ENCODE results near the gene P2RY14. TPM values are rescaled to one million over a fixed set of nuclear protein-coding genes. Genes with fewer than 3 reads are reported as not detected.

Gene P2RY14
- total RNA-seq (2014; rRNA removed; shearing (Covaris generic)) = not detected in 2 replicates
- not detected in 2 replicates for polyA plus RNA-seq (2016; fragmentation: Nextera tagmentation; extraction: Ambion mirVana)

DNA sequence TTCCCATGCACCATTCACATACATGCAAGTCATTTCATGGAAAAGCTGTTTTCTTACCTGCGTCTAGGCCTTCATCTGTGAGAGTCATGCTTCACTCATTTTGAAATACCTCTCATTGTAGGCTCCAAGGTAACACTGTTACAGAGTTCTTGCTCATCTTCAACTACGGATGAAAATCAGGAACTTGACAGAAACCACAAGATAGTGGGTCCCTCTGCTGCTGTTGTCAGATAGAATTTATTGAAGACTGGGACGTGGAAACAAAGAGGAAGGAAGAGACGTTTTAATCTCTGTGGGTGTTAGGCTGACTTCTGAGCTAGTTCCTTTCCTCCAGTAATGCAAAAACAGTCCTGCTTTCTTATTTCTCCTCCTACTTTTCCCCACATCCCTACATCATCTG is at the start of gene P2RY14:
Gene P2RY14, minus strand, starts transcription at position 313 of the 400 bp plus-strand sequence. CDS start 64,226 bp downstream, outside the sequence.
- H3K79me2 ChIP-seq (ENCODE audit: insufficient read depth) = no peaks in the 10 kb centered on the region
- no peaks in the 10 kb centered on the region for H3K36me3 ChIP-seq (ENCODE audit: low read depth)
- H4K20me1 ChIP-seq (ENCODE audit: insufficient read depth) = no peaks in the 10 kb centered on the region
- H3K9me3 ChIP-seq (ENCODE audit: low read depth) = no peaks in the 10 kb centered on the region
- H3K4me2 ChIP-seq (ENCODE audit: unreplicated experiment) = no peak within 1 kb of the TSS
- in situ Hi-C loops (cut with MboI) = loop anchor here (5.0 kb wide), 2 partner anchors 51 to 111 kb away; no protein-coding TSS in a partner anchor
- H3K4me1 ChIP-seq (ENCODE audit: insufficient read depth) = no peaks in the 10 kb centered on the region
- H3F3A ChIP-seq (ENCODE audit: insufficient read depth) = no peaks in the 10 kb centered on the region
- DNase-seq = no peak
- no peak within 1 kb of the TSS for H3K9ac ChIP-seq
- H3K27ac ChIP-seq = no peak within 1 kb of the TSS
- H2AFZ ChIP-seq = no peak within 1 kb of the TSS
- H3K9me2 ChIP-seq (ENCODE audit: insufficient read depth) = no peaks in the 10 kb centered on the region
- H3K27me3 ChIP-seq (replicated peaks; ENCODE audit: insufficient read depth) = no peaks in the 10 kb centered on the region
- H3K4me3 ChIP-seq = no peak within 1 kb of the TSS
- TF ChIP-seq EZH2phosphoT487 (IDR thresholded peaks at IDR 0.05; ENCODE audit: insufficient read depth, low read depth) (no peak), EZH2 (IDR thresholded peaks at IDR 0.05; ENCODE audit: insufficient read depth, poor library complexity, severe bottlenecking) (no peak)
- 70 to 71% methylated on average over 4 of the region's 4 CpGs for WGBS, 2 experiments (ENCODE audit: low coverage in 1 of 2, low lambda C conversion rate in 2 of 2, missing lambda C conversion rate in 2 of 2)

- peak overlapping the region; percentile 63 for H3K4me2 ChIP-seq (ENCODE audit: unreplicated experiment)
- DNase-seq = peak; percentile 64
- H3K4me3 ChIP-seq = 0 out of 2 replicates have a peak overlapping the region, but pooled peaks have one; percentile 60
- H3F3A ChIP-seq (ENCODE audit: insufficient read depth) = peaks cover 19% of the 10 kb centered on the region
- peak overlapping the region; percentile 79 for H2AFZ ChIP-seq
- peak overlapping the region; percentile 41 for H3K27ac ChIP-seq
- in situ Hi-C loops (cut with MboI) = no loop called here
- H3K9ac ChIP-seq = peak overlapping the region; percentile 30; the same call in 1 of the 2 replicates
- no peaks in the 10 kb centered on the region for H3K27me3 ChIP-seq (replicated peaks; ENCODE audit: insufficient read depth)
- no peaks in the 10 kb centered on the region for H3K36me3 ChIP-seq (ENCODE audit: low read depth)
- peaks cover 16% of the 10 kb centered on the region for H3K4me1 ChIP-seq (ENCODE audit: insufficient read depth)
- no peaks in the 10 kb centered on the region for H3K9me2 ChIP-seq (ENCODE audit: insufficient read depth)
- no peaks in the 10 kb centered on the region for H4K20me1 ChIP-seq (ENCODE audit: insufficient read depth)
- WGBS, 2 experiments (ENCODE audit: low coverage in 1 of 2, low lambda C conversion rate in 2 of 2, missing lambda C conversion rate in 2 of 2) = 1 to 2% methylated on average over 3 of the region's 3 CpGs
- H3K79me2 ChIP-seq (ENCODE audit: insufficient read depth) = no peaks in the 10 kb centered on the region
- TF ChIP-seq EZH2phosphoT487 (IDR thresholded peaks at IDR 0.05; ENCODE audit: insufficient read depth, low read depth) = no peak
- no peak for TF ChIP-seq EZH2 (IDR thresholded peaks at IDR 0.05; ENCODE audit: insufficient read depth, poor library complexity, severe bottlenecking)
- no peaks in the 10 kb centered on the region for H3K9me3 ChIP-seq (ENCODE audit: low read depth)
Measured at GRCh38 chr3:151327571-151328198, 49.3 kb upstream of the P2RY14 start.

GRCh38 chr3:151322511-151322910 is 44.2 kb upstream of the P2RY14 start:
- TF ChIP-seq EZH2phosphoT487 (IDR thresholded peaks at IDR 0.05; ENCODE audit: insufficient read depth, low read depth) = no peak
- no peak for TF ChIP-seq EZH2 (IDR thresholded peaks at IDR 0.05; ENCODE audit: insufficient read depth, poor library complexity, severe bottlenecking)
- WGBS, 2 experiments (ENCODE audit: low coverage in 1 of 2, low lambda C conversion rate in 2 of 2, missing lambda C conversion rate in 2 of 2) = 100% methylated on average over 1 of the region's 1 CpG
- H3K27me3 ChIP-seq (replicated peaks; ENCODE audit: insufficient read depth) = no peaks in the 10 kb centered on the region
- H4K20me1 ChIP-seq (ENCODE audit: insufficient read depth) = no peaks in the 10 kb centered on the region
- peaks cover 23% of the 10 kb centered on the region for H3F3A ChIP-seq (ENCODE audit: insufficient read depth)
- H3K9me3 ChIP-seq (ENCODE audit: low read depth) = no peaks in the 10 kb centered on the region
- H3K9me2 ChIP-seq (ENCODE audit: insufficient read depth) = no peaks in the 10 kb centered on the region
- in situ Hi-C loops (cut with MboI) = no loop called here
- no peak overlapping the region for H3K27ac ChIP-seq
- H3K36me3 ChIP-seq (ENCODE audit: low read depth) = no peaks in the 10 kb centered on the region
- no peak overlapping the region for H3K9ac ChIP-seq
- no peak overlapping the region for H2AFZ ChIP-seq
- H3K4me1 ChIP-seq (ENCODE audit: insufficient read depth) = peaks cover 33% of the 10 kb centered on the region
- no peak overlapping the region for H3K4me3 ChIP-seq
- H3K79me2 ChIP-seq (ENCODE audit: insufficient read depth) = no peaks in the 10 kb centered on the region
- no peak overlapping the region for H3K4me2 ChIP-seq (ENCODE audit: unreplicated experiment)
- DNase-seq = no peak

- Histone ChIP-seq H3K79me2 (ENCODE audit: insufficient read depth) (no peaks in the 10 kb centered on the region), H3K27me3 (replicated peaks; ENCODE audit: insufficient read depth) (no peaks in the 10 kb centered on the region), H3K9ac (no peak overlapping the region), H3K9me3 (ENCODE audit: low read depth) (no peaks in the 10 kb centered on the region), H3K4me2 (ENCODE audit: unreplicated experiment) (no peak overlapping the region), H3K4me3 (no peak overlapping the region), H3K9me2 (ENCODE audit: insufficient read depth) (no peaks in the 10 kb centered on the region), H3K36me3 (ENCODE audit: low read depth) (no peaks in the 10 kb centered on the region), H2AFZ (no peak overlapping the region), H3K27ac (no peak overlapping the region), H4K20me1 (ENCODE audit: insufficient read depth) (no peaks in the 10 kb centered on the region), H3K4me1 (ENCODE audit: insufficient read depth) (peaks cover 41% of the 10 kb centered on the region), H3F3A (ENCODE audit: insufficient read depth) (peaks cover 29% of the 10 kb centered on the region)
- in situ Hi-C loops (cut with MboI) = no loop called here
- no peak for DNase-seq
- TF ChIP-seq EZH2 (IDR thresholded peaks at IDR 0.05; ENCODE audit: insufficient read depth, poor library complexity, severe bottlenecking) (no peak), EZH2phosphoT487 (IDR thresholded peaks at IDR 0.05; ENCODE audit: insufficient read depth, low read depth) (no peak)
- 91 to 100% methylated on average over 1 of the region's 1 CpG for WGBS, 2 experiments (ENCODE audit: low coverage in 1 of 2, low lambda C conversion rate in 2 of 2, missing lambda C conversion rate in 2 of 2)
Measured at GRCh38 chr3:151321526-151321925, 43.2 kb upstream of the P2RY14 start.
